ENCODE data around the gene IKBKE. TPM values are rescaled to one million over a fixed set of nuclear protein-coding genes. Genes with fewer than 3 reads are reported as not detected.

Gene IKBKE
- total RNA-seq, 1 donor from 2014 or later: 7.5 TPM

- DNase-seq (ENCODE audit: extremely low spot score, unreplicated experiment): no peak
- Mint-ChIP-seq H3K4me3 (ENCODE audit: unreplicated experiment) (no peak overlapping the region), H3K27me3 (ENCODE audit: unreplicated experiment) (no peaks in the 10 kb centered on the region), H3K4me1 (ENCODE audit: unreplicated experiment) (peaks cover 21% of the 10 kb centered on the region), H3K36me3 (ENCODE audit: unreplicated experiment) (peaks cover 5% of the 10 kb centered on the region), H3K9me3 (ENCODE audit: unreplicated experiment) (no peaks in the 10 kb centered on the region), H3K27ac (ENCODE audit: unreplicated experiment) (peak overlapping the region; percentile 60)
- no peak for TF ChIP-seq CTCF (IDR thresholded peaks at IDR 0.05)
Observed at GRCh38 chr1:206495493-206496046, 25.3 kb downstream of the IKBKE start.

- TF ChIP-seq CTCF (IDR thresholded peaks at IDR 0.05): no peak
- Mint-ChIP-seq H3K4me3 (ENCODE audit: unreplicated experiment) (no peak overlapping the region), H3K27ac (ENCODE audit: unreplicated experiment) (peak overlapping the region; percentile 34), H3K9me3 (ENCODE audit: unreplicated experiment) (no peaks in the 10 kb centered on the region), H3K27me3 (ENCODE audit: unreplicated experiment) (no peaks in the 10 kb centered on the region), H3K36me3 (ENCODE audit: unreplicated experiment) (peaks cover 5% of the 10 kb centered on the region), H3K4me1 (ENCODE audit: unreplicated experiment) (peaks cover 26% of the 10 kb centered on the region)
- no peak for DNase-seq (ENCODE audit: extremely low spot score, unreplicated experiment)
Observed at GRCh38 chr1:206496131-206496793, 26.0 kb downstream of the IKBKE start.

- Mint-ChIP-seq H3K4me1 (ENCODE audit: unreplicated experiment) (peaks cover 32% of the 10 kb centered on the region), H3K9me3 (ENCODE audit: unreplicated experiment) (no peaks in the 10 kb centered on the region), H3K36me3 (ENCODE audit: unreplicated experiment) (peaks cover 1% of the 10 kb centered on the region), H3K27me3 (ENCODE audit: unreplicated experiment) (no peaks in the 10 kb centered on the region), H3K4me3 (ENCODE audit: unreplicated experiment) (no peak overlapping the region), H3K27ac (ENCODE audit: unreplicated experiment) (no peak overlapping the region)
- DNase-seq (ENCODE audit: extremely low spot score, unreplicated experiment): no peak
- TF ChIP-seq CTCF (IDR thresholded peaks at IDR 0.05): no peak
Observed at GRCh38 chr1:206497363-206497762, 27.1 kb downstream of the IKBKE start.

- DNase-seq (ENCODE audit: extremely low spot score, unreplicated experiment): no peak
- H3K27ac Mint-ChIP-seq (ENCODE audit: unreplicated experiment): no peak overlapping the region
- no peaks in the 10 kb centered on the region for H3K9me3 Mint-ChIP-seq (ENCODE audit: unreplicated experiment)
- H3K36me3 Mint-ChIP-seq (ENCODE audit: unreplicated experiment): no peaks in the 10 kb centered on the region
- peaks cover 32% of the 10 kb centered on the region for H3K4me1 Mint-ChIP-seq (ENCODE audit: unreplicated experiment)
- TF ChIP-seq CTCF (IDR thresholded peaks at IDR 0.05): no peak
- no peak overlapping the region for H3K4me3 Mint-ChIP-seq (ENCODE audit: unreplicated experiment)
- H3K27me3 Mint-ChIP-seq (ENCODE audit: unreplicated experiment): no peaks in the 10 kb centered on the region
Observed at GRCh38 chr1:206497774-206498173, 27.5 kb downstream of the IKBKE start.

GRCh38 chr1:206498685-206499084 is 28.4 kb downstream of the IKBKE start:
- no peak for DNase-seq (ENCODE audit: extremely low spot score, unreplicated experiment)
- no peaks in the 10 kb centered on the region for H3K9me3 Mint-ChIP-seq (ENCODE audit: unreplicated experiment)
- no peaks in the 10 kb centered on the region for H3K27me3 Mint-ChIP-seq (ENCODE audit: unreplicated experiment)
- H3K4me1 Mint-ChIP-seq (ENCODE audit: unreplicated experiment): peaks cover 32% of the 10 kb centered on the region
- H3K4me3 Mint-ChIP-seq (ENCODE audit: unreplicated experiment): no peak overlapping the region
- H3K27ac Mint-ChIP-seq (ENCODE audit: unreplicated experiment): no peak overlapping the region
- no peaks in the 10 kb centered on the region for H3K36me3 Mint-ChIP-seq (ENCODE audit: unreplicated experiment)
- no peak for TF ChIP-seq CTCF (IDR thresholded peaks at IDR 0.05)

Measured in osteocyte (in vitro differentiated cells).